SJSA1 (cell line): ENCODE results near the gene COX6B1. TPM values are rescaled to one million over a fixed set of nuclear protein-coding genes. Genes with fewer than 3 reads are reported as not detected.
"Not testable (repeated sequence)": the region's sequence is repeated elsewhere in the genome, so short reads cannot be mapped to it uniquely, and the experiment has no call there.

Source experiments
- DNase-seq, 2 experiments: peaks; one replicate each; pipeline ENCODE4 v3.0.0-alpha.2; 2015 to 2020; ENCODE audit warnings: low spot score in 2 of 2, low read depth in 1 of 2
- H3K27ac ChIP-seq: fragments of 250-450 bp; sonication (Bioruptor Pico); 2 replicates; pipeline ENCODE4 v1.5.1; 2020; ENCODE audit warnings: mild to moderate bottlenecking, moderate library complexity
- H3K27me3 ChIP-seq: fragments of 250-450 bp; sonication (Bioruptor Pico); replicated peaks from 2 replicates; pipeline ENCODE4 v1.5.1; 2020; ENCODE audit warnings: mild to moderate bottlenecking, moderate library complexity
- H3K36me3 ChIP-seq: fragments of 250-450 bp; sonication (Bioruptor Pico); 2 replicates; pipeline ENCODE4 v1.5.1; 2020; ENCODE audit warnings: mild to moderate bottlenecking
- H3K4me1 ChIP-seq: fragments of 250-450 bp; sonication (Bioruptor Pico); replicated peaks from 2 replicates; pipeline ENCODE4 v1.6.1; 2021; ENCODE audit warnings: mild to moderate bottlenecking
- H3K4me3 ChIP-seq: fragments of 250-450 bp; sonication (Bioruptor Pico); 2 replicates; pipeline ENCODE4 v1.5.1; 2020; ENCODE audit warnings: mild to moderate bottlenecking
- H3K9me3 ChIP-seq: fragments of 250-450 bp; sonication (Bioruptor Pico); replicated peaks from 2 replicates; pipeline ENCODE4 v1.5.1; 2020; ENCODE audit warnings: mild to moderate bottlenecking
- total RNA-seq: library from RNA; depleted of rRNA; stranded (reverse); fragments of >200 nt; shearing (Covaris generic); gene quantifications from 2 replicates; pipeline ENCODE4 v1.2.3, GENCODE V29; 2014

Gene COX6B1
- total RNA-seq, 1 experiment from 2014 or later = 463 TPM

DNA sequence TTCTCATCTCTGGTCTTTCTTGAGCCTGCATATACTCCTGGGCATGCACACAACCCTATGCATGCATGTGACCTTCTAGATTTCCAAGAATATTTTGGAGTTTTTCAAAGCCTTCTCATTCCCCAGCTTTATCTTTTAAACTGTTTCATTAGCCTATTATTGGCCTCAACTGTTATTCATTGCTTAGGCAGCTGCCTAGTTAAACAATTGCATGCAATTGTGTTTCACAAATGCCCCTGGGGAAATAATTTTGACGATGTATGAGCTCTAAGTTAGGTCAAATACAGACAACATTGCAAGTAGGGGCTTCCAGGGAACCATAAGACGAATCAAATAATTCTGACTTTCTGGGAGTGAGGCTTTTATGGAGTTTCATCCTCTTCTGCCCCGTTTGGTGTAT, 15.9 kb downstream of the COX6B1 start:
- no peak overlapping the region for H3K27ac ChIP-seq

DNA sequence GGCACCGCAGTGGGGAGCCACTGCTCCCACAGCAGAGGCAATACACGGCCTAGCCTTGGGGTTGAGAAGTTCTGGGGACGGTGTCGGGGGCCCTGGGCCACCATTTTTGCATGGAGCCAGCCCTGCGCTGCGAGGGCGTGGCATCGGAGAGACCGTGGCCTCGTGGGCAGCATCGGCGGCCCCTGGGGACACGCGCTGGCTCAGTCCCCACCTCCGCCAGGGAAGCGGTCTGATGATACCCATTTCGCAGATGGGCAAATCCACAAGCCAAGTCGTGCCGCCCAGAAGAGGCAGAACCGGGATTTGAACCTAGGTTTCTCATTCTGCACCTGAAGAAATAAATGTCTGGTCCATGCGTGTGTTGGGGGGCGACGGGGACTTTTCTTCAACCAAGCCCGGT, 17.0 kb downstream of the COX6B1 start:
- Histone ChIP-seq H3K36me3 (peaks cover 32% of the 10 kb centered on the region), H3K27ac (no peak overlapping the region), H3K9me3 (no peaks in the 10 kb centered on the region), H3K4me1 (no peaks in the 10 kb centered on the region), H3K27me3 (no peaks in the 10 kb centered on the region), H3K4me3 (no peak overlapping the region)
- DNase-seq = no peak

More for the DNA sequence above, 15.9 kb downstream of the COX6B1 start:
- Histone ChIP-seq H3K4me1 (no peaks in the 10 kb centered on the region), H3K9me3 (no peaks in the 10 kb centered on the region), H3K27me3 (no peaks in the 10 kb centered on the region), H3K36me3 (peaks cover 41% of the 10 kb centered on the region), H3K4me3 (no peak overlapping the region)
- no peak for DNase-seq

DNA sequence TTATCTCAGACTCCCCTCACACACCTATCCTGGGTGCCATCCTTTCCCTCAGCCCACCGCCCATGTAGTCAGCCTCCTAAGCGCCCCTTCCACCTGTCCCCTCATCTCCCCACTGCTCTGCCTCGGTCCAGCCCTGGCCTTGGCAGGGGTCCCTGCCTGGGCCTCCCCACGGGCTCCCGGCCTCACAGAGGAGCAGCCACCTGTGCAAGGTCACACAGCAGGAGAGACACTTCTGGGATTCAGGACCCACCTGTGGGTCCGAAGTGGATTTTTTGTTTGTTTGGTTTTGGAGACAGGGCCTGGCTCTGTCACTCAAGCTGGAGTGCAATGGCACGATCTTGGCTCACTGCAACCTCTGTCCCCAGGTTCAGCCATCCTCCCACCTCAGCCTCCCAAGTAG, 17.5 kb downstream of the COX6B1 start:
- Histone ChIP-seq H3K4me3 (no peak overlapping the region), H3K36me3 (peaks cover 28% of the 10 kb centered on the region), H3K27me3 (no peaks in the 10 kb centered on the region), H3K9me3 (no peaks in the 10 kb centered on the region), H3K4me1 (no peaks in the 10 kb centered on the region), H3K27ac (no peak overlapping the region)
- DNase-seq = no peak

GRCh38 chr19:35666251-35666913, 18.3 kb downstream of the COX6B1 start, which contains the start of gene UPK1A:
TSS of gene UPK1A (plus strand) at chr19:35666517. CDS start at chr19:35666813, 296 bp downstream.
- 0 out of 2 replicates have a peak, but pooled peaks cover 3% of the 10 kb centered on the region for H3K27me3 ChIP-seq

DNA sequence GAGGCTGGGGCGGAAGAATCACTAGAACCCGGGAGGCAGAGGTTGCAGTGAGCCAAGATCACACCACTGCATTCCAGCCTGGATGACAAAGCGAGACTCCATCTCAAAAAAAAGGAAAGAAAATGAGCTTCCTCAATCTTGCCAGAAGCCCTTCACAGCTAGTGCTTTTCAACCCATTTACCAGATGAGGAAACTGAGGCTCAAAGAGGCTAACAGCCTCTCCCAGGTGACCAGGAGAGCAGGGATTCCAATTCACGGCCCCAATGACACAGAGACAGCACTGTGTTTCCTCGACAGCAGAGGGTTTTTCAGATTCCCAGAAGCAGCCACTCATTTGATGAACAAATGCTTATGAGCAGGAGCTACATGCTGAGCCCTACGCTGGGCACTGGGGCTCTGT, 21.4 kb downstream of the COX6B1 start:
- Histone ChIP-seq H3K4me3 (no peak overlapping the region), H3K9me3 (no peaks in the 10 kb centered on the region)
- no peak for DNase-seq

More at GRCh38 chr19:35666251-35666913, 18.3 kb downstream of the COX6B1 start, which contains the start of gene UPK1A:
- H3K36me3 ChIP-seq = peaks cover 28% of the 10 kb centered on the region
- no peak within 1 kb of the TSS for H3K4me3 ChIP-seq
- no peak within 1 kb of the TSS for H3K27ac ChIP-seq
- no peaks in the 10 kb centered on the region for H3K9me3 ChIP-seq
- no peak for DNase-seq
- no peaks in the 10 kb centered on the region for H3K4me1 ChIP-seq

GRCh38 chr19:35669974-35670373, 21.9 kb downstream of the COX6B1 start:
- Histone ChIP-seq H3K27me3 (peaks cover 8% of the 10 kb centered on the region), H3K36me3 (peaks cover 7% of the 10 kb centered on the region), H3K27ac (no peak overlapping the region), H3K4me1 (peaks cover 6% of the 10 kb centered on the region; the same call in 1 of the 2 replicates), H3K9me3 (no peaks in the 10 kb centered on the region), H3K4me3 (no peak overlapping the region)
- DNase-seq = no peak

More for the DNA sequence above, 21.4 kb downstream of the COX6B1 start:
- Histone ChIP-seq H3K27ac (no peak overlapping the region), H3K27me3 (peaks cover 8% of the 10 kb centered on the region), H3K36me3 (peaks cover 10% of the 10 kb centered on the region), H3K4me1 (peaks cover 6% of the 10 kb centered on the region; the same call in 1 of the 2 replicates)

- Histone ChIP-seq H3K36me3 (peaks cover under 1% of the 10 kb centered on the region; the same call in 1 of the 2 replicates), H3K27ac (no peak overlapping the region), H3K4me3 (no peak overlapping the region), H3K27me3 (peaks cover 8% of the 10 kb centered on the region), H3K9me3 (no peaks in the 10 kb centered on the region), H3K4me1 (peaks cover 6% of the 10 kb centered on the region; the same call in 1 of the 2 replicates)
- DNase-seq = no peak
Measured at GRCh38 chr19:35670686-35671085, 22.6 kb downstream of the COX6B1 start.

GRCh38 chr19:35671818-35672217, 23.7 kb downstream of the COX6B1 start:
- Histone ChIP-seq H3K9me3 (no peaks in the 10 kb centered on the region), H3K4me3 (no peak overlapping the region), H3K27ac (no peak overlapping the region), H3K27me3 (peaks cover 8% of the 10 kb centered on the region), H3K4me1 (peaks cover 6% of the 10 kb centered on the region; the same call in 1 of the 2 replicates), H3K36me3 (no peaks in the 10 kb centered on the region)
- DNase-seq = no peak

DNA sequence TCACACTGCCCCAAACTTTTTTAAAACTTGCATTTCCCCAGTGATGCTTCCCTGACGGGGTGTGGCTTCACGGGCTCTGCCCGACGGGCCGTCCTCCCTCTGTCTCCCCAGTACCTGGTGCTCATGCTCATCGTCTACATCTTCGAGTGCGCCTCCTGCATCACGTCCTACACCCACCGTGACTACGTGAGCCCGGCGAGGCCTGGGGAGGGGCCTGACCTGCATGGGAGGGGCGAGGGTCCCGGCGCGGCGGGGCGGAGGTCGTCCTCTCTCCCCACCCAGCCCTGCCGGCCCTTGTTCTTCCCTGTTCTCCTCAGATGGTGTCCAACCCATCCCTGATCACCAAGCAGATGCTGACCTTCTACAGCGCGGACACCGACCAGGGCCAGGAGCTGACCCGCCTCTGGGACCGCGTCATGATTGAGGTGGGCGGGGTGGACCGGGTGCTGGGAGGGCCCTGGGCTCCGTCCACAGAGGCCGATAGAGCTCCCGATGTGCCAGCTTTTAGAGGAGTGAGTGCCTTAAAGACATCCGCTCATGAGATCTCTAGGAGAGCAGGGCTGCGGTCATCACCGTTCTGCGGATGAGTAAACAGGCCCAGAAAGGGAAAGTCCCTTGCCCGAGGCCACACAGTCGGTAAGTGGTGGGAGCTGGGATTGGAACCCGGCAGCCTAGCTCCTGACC, 25.1 kb downstream of the COX6B1 start:
- Histone ChIP-seq H3K27ac (no peak overlapping the region), H3K4me1 (peaks cover 6% of the 10 kb centered on the region; the same call in 1 of the 2 replicates), H3K4me3 (peak overlapping the region; percentile 19), H3K36me3 (no peaks in the 10 kb centered on the region), H3K9me3 (no peaks in the 10 kb centered on the region), H3K27me3 (peaks cover 8% of the 10 kb centered on the region)
- DNase-seq = peak; percentile 39 to 59

DNA sequence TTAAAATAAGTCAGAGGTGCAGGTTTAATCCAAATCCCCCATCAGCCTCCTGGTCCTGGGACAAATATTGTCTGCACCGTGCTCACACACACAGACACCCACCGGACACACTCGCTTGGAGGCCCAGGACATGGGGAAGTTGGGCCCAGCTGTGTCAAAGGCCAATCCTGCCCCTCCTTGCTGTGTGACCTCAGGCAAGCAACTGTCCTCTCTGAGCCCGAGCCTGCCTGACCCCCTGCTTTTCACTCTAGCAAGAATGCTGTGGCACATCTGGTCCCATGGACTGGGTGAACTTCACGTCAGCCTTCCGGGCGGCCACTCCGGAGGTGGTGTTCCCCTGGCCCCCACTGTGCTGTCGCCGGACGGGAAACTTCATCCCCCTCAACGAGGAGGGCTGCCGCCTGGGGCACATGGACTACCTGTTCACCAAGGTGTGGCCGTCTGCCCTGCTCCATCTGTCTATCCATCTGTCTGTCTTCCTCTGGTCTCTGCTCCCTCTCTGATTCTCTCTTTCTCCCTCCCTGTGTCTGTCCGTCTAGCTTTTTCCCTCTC, 27.5 kb downstream of the COX6B1 start:
- no peak for DNase-seq
- no peaks in the 10 kb centered on the region for H3K9me3 ChIP-seq
- H3K36me3 ChIP-seq = no peaks in the 10 kb centered on the region
- no peak overlapping the region for H3K4me3 ChIP-seq
- no peak overlapping the region for H3K27ac ChIP-seq
- peaks cover 8% of the 10 kb centered on the region for H3K27me3 ChIP-seq
- peaks cover 6% of the 10 kb centered on the region; the same call in 1 of the 2 replicates for H3K4me1 ChIP-seq

DNA sequence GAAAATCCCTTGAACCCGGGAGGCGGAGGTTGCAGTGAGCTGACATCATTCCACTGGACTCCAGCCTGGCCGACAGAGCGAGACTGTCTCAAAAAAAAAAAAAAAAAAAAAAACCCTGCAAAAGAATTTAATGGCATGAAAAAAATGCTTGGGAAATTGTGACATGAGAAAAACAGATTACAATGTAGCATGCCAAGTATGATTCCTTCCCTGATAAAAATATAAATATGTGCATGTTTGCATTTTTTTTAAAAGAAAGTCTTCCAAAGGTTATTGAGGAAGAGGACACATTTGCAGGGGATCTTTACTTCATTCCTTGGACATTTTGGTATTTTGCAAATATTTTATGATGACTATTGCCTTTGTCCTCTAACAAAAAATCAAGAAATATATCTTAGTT, 41.7 kb downstream of the COX6B1 start:
- DNase-seq = no peak
- Histone ChIP-seq H3K4me3 (no peak overlapping the region), H3K27me3 (0 out of 2 replicates have a peak, but pooled peaks cover 4% of the 10 kb centered on the region)

DNA sequence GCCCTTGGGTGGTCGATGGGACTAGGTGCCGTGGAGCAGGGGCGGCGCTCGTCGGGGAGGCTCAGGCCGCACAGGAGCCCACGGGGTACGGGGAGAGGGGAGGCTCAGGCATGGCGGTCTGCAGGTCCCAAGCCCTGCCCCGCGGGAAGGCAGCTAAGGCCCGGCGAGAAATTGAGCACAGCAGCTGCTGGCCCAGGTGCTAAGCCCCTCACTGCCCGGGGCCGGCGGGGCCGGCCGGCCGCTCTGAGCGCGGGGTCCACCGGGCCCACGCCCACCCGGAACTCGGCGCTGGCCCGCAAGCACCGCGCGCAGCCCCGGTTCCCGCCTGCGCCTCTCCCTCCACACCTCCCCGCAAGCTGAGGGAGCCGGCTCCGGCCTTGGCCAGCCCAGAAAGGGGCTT, 43.0 kb downstream of the COX6B1 start:
- H3K4me1 ChIP-seq, H3K4me3 ChIP-seq, H3K36me3 ChIP-seq, H3K9me3 ChIP-seq, H3K27me3 ChIP-seq, H3K27ac ChIP-seq, DNase-seq: not testable (repeated sequence)

More for the DNA sequence above, 41.7 kb downstream of the COX6B1 start:
- H3K9me3 ChIP-seq = no peaks in the 10 kb centered on the region
- H3K36me3 ChIP-seq = no peaks in the 10 kb centered on the region
- H3K27ac ChIP-seq = no peak overlapping the region
- no peaks in the 10 kb centered on the region for H3K4me1 ChIP-seq

DNA sequence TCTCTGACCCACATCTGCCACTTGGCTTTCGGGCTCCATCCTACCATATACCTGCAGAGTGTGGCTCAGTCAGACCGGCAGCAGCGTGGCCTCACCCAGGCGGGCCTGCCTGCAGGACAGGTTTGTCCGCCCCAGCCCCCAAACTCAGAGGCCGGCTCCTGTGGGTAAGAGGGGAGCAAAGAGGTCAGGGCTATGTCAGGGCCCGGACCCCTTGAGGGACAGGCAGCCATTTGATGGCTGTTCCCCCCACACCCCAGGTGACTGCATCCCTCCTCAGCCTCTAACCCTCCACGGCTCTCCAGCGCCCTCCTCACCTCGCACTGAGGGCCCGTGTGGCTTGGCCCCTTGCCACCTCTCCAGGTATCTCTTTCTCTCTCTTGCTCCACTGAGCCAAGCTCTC, 43.9 kb downstream of the COX6B1 start:
- Histone ChIP-seq H3K4me1 (no peaks in the 10 kb centered on the region), H3K36me3 (no peaks in the 10 kb centered on the region), H3K27me3 (0 out of 2 replicates have a peak, but pooled peaks cover 4% of the 10 kb centered on the region), H3K4me3 (no peak overlapping the region), H3K27ac (no peak overlapping the region), H3K9me3 (no peaks in the 10 kb centered on the region)
- no peak for DNase-seq

- no peaks in the 10 kb centered on the region for H3K9me3 ChIP-seq
- H3K27me3 ChIP-seq = 0 out of 2 replicates have a peak, but pooled peaks cover 2% of the 10 kb centered on the region
- no peaks in the 10 kb centered on the region for H3K4me1 ChIP-seq
- no peak for DNase-seq
- H3K36me3 ChIP-seq = no peaks in the 10 kb centered on the region
- no peak overlapping the region for H3K27ac ChIP-seq
- H3K4me3 ChIP-seq = no peak overlapping the region
Measured at GRCh38 chr19:35693422-35693821, 45.3 kb downstream of the COX6B1 start.
